GM21825 (cell line): ENCODE measurements around the gene PRM1.

Experiments
- ATAC-seq: cut with Tn5 transposase; IDR thresholded peaks from one replicate; pipeline ENCODE4 v1.9.1; 2021; ENCODE audit warnings: mild to moderate bottlenecking, moderate library complexity; ENCODE audit not compliant: unreplicated experiment

PRM1 gene

DNA sequence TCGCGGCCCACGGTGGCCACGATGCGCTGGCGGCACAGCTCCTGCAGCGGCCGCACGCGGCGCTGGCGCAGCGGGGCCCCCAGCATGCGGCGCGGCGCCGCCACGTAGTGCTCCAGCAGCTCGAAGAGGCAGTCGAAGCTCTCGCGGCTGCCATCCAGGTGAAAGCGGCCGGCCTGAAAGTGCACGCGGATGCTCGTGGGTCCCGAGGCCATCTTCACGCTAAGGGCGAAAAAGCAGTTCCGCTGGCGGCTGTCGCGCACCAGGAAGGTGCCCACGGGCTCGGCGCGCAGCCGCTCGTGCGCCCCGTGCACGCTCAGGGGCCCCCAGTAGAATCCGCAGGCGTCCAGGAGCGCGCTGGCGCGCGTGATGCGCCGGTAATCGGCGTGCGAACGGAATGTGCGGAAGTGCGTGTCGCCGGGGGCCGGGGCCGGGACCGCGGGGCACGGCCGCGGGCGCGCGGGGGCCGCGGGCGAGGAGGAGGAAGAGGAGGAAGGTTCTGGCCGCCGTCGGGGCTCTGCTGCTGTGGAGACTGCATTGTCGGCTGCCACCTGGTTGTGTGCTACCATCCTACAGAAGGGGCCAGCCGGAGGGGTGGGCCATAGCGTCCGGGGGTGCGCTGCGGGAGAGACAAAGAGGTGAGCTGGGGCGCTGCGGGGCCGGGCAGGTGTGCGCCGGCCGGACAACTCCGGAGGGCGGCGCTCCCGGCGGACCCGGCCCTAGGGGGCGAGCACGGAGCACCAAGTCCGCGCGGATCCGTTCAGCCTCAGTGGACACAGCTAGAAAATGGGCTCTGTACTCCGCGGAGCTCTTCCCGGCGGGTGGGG is 26.0 kb downstream of the PRM1 start:
- peak; percentile 0 for ATAC-seq

DNA sequence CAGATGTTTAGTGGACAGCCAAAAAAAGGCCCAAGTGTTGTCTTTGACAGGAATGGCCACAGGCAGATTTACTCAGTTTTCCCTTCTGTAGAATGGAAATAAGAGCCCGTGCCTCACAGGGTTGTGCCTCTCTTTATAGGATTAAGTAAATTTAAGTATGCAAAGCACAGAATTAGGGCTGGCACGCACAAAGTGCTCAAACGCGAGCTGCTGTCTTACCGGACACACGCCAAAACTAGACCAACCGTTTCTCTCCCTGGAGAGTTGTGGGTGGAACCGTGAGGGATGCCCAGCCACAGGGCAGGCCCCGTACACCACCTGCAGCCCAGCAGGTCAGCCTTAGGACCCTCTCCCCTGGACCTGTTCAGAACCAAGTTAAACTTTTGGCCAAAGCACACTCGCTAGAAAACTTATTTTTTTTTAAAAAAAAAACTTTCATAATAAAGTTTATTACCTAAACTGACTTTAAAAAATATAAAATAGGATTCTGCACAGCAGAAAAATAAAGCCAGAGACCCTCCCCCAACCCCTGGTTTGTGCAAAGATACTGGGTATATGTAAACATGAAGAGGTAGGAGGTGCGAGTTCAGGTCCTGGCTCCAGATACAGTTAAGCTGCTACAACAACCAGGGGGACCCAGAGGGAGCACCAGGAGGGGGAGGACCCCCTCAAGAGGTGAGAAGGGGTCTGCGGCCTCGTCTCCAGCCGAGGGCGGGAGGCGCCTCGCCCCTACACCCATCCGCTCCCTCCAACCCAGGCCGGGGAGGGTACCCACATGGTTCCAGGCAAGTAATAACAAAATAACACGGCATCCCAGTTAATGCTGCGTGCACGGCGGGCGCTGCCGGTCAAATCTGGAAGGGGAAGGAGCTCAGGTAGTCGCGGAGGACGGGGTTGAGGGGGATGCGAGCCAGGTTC is 26.9 kb downstream of the PRM1 start:
- no peak for ATAC-seq

DNA sequence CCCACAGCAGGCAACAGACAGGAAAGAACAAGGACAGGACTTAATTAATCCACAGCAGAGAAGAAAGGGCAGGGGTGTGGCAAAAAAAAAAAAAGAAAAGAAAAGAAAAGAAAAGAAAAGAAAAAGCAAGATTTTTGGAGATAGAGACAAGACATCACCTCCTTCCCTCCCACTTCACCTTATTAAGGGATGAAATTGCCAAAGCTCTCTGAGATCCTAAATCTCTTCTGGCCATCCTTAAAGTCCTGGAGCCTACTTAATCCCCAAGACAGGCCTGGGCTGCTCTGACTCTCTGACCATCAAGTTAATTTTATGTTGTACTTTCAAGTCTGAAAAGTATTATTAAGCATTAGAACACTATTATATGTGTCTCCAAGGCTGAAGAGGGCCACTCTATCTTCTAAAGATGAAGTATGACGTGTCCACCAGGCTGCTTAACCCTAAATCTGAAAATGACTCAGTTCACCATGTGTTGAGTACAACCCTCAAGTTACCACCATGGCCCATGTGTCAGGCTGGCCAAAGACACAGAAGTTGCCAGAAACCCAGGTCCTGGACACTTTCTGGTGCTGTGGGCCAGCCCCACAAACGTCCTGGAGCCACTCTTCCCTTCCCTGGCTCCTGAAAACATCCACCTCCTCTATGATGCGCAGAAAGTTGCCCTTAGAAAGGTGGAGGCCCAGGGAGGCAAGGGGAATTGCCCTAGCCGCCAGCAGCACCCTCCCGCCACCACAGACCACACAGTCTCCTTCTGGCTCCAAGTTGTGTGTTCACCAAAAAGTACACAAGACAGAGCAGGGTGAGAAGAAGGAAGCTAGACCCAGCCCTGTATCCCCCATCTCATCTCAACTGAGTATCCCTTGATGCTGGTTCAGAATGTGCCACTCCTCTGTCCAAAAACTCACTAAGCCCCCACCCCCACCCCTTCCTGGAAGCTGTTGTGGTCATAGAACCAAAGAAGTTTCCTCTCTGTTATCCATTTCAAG is 27.8 kb downstream of the PRM1 start:
- no peak for ATAC-seq

DNA sequence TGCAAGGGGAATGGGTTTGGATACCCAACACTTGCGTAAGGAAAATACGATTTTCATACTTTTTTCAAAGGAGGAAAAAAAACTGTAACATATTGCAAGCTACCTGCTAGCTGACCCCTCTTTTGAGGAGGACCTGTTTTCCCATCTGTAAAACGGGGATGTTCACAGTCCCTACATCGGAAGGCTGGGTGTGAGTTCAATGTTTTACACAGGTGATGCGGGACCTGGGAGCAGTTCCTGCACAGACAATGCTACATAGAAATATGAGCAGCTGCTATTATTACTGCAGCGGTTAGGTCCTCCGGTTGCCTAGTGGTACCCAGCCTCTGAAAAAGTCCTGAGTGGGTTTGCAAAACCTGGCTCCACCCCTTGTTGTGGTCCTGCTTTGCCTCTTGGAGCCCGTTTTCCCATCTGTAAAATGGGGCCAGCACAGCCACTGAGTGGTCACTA is 28.6 kb downstream of the PRM1 start:
- ATAC-seq: no peak

DNA sequence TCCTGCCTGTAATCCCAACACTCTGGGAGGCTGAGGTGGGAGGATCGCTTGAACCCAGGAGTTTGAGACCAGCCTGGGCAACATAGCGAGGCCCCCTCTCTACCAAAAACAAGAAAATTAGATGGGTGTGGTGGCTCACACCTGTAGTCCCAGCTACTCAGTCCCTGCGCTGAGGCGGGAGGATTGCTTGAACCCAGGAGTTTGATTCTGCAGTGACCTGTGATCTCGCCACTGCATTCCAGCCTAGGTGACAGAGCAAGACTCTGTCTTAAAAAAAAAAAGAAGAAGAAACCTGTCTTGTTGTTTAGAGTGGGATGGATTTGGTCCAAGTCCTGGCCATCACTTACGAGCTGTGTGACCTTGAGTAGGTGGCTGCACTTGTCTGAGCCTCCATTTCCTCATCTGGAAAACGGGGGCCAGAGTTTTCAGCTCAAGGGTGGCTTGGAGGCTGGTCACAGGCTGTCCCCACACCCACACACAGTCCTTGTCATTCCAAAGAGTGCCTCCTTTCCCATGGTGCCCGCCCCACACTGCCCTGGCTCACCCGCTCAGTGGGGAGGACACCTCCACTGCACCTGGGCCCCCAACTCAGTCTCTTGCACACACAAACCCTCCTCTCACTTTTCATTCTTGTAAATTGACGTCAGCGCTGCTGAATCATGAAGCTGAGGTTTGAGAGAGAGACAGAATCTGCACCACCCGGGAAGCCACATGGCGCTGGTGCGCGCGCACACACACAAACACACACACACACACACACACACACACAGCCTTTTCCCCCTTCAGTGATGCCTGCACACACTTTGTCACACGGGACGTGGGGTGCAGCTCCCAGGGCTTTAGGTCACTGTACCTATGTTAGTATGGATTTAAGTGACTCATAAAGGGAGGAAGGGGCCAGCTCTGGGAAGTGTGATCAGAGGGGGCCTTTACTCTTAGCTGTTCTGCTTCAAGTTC is 29.3 kb downstream of the PRM1 start:
- no peak for ATAC-seq

DNA sequence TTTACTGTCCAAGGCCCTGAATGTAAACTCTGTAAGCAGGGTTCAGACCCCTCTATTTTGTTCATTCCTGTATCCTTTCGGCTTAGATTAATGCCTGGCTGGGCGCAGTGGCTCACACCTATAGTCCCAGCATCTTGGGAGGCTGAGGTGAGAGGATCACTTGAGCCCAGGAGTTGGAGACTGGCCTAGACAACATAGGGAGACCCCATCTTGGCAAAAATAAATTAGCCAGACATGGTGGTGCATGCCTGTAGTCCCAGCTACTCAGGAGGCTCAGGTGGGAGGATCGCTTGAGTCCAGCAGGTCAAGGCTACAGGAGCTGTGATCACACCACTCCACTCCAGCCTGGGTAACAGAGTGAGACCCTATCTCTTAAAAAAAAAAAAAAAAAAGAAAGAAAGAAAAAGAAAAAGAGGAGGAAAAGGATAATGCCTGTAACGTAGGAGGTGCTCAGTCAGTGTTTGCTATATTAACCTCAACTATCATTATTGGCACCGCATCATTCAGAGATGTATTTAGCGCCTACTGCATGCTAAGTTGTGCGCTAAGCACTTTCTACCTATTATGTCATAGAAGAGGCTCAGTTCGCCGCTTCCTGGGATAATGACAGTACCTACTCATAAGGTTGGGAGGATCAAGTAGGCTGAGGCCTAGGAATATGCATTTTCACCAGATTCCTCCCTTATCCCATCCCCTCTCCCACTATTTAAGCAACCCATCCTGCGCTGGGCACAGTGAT is 30.2 kb downstream of the PRM1 start:
- no peak for ATAC-seq

DNA sequence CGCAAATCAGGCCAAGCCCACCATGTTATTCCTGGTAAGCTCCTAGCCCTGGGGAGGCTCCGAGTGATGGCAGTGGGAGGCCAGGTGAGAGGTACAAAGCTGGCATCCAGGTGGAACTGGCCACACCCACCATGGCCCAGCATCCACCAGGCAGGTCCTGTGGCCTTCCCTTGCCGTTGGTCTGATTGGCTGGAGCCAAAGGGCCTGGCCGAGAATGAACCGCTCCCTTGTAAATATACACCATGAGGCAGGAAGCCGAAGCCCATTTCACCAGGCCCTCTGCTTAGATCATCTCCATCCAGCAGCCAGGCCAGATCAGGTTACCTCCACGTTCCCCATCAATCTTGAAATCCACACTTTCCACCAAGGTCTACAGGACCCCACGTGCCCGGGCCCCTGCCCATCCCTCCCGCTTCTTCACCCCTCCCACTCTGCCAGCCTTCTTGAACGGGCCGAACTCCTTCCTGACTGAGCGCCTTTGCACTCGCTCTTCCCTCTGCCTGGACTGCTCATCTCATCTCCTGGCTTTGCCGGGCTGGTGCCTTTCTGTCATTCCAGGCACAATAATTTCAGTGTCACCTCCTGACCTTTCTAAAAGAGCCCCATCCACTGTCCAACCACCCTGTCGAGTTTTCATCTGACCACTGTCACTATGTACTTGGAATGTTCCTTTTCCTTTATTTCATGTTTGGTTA is 30.9 kb downstream of the PRM1 start:
- ATAC-seq: no peak

DNA sequence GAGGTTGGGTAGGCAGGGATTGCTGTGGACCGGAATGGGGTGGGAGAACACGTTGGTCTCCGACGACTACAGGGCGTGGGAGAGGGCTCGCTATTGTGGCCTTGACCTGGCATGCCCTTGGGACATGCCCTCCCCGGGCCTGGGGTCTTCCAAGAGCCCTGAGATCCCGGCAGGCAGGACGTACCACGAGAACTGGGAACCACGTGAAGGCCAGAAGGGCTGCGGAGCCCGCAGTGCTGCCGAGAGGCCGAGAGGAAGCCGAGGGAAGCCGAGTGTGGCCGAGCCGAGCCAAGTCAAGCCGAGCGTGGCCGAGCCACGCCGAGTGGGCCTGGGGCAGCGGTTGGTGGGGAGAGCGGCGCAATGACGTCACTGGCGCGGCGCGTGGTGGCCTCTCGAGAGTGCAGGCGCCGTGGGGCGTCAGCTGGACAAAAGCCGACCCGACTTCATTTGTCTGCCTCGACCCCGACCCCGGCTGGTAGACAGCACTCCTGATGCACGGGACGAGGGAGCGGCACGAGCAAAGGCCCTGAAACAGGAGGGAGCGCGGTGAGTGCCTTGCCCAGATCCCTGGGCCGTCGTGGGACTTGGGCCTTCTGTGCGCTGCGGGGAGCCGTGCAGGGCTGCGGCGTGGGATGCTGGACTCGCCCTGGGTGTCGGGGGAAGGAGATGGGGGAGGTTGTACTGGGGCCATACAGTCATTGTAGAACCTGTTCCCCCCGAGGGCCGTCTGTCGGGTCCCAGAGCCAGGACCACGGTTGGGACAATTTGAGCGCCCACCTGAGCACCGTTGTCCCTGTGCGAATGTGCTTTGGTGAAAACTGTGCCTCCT is 31.7 kb downstream of the PRM1 start:
- ATAC-seq: no peak

DNA sequence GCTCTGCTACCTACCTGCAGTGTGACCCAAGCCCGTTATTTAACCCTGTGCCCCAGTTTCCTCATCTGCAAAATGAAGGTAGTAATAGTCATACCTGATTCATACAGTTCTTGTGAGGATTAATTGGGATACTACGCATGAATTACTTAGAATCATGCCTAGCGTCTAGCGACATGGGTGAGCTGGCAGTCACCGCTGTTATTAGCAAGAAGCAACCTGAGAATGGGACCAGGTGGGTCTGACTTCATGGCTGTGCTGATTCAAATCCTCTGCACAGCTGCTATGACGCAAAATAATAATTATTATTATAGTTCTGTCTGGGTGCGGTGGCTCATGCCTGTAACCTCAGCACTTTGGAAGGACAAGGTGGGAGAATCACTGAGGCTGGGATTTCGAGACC is 33.0 kb downstream of the PRM1 start:
- ATAC-seq: no peak

DNA sequence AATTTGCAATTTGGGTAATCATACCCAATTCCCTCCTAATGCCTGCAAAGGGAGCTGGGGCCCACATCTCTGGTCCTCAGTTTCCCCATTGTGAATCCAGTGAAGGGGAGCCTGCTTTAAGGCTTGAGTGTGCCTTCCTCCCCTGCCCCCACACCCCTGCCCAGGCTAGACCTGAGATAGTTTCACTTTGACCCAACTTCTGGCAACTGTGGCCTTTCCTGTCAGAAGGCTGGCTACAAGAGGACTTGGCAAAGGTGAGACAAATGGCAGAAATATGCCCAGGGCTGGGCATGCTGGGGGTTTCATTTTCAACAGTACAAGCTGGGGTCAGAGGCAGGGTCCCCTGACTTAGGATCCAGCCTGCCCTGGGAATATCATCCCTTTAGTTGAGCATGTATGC is 35.1 kb downstream of the PRM1 start:
- ATAC-seq: no peak

DNA sequence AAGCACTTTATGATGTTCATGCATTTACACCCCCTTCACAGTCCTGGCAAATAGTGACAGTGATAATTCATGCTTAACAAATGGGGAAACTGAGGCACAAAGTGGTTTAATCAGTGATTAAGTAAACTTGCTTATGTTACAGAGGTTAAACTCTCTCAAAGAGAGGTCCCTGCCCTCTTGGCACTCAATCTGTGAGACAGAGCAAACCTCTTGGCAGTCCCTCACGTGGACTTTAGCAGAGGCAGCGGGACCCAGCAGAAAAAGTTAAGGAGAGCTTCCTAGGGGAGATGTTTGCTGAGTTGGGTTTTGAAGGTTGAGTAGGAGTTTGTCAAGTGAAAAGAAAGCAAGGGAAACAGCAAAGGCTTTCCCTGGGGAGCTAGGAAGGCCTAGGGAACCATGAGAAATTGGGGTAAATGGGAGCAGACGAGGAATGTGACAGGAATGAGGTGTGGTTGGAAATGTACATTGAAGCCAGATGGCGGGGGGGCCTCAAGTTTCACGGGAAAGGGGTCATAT is 35.9 kb downstream of the PRM1 start:
- ATAC-seq: no peak

DNA sequence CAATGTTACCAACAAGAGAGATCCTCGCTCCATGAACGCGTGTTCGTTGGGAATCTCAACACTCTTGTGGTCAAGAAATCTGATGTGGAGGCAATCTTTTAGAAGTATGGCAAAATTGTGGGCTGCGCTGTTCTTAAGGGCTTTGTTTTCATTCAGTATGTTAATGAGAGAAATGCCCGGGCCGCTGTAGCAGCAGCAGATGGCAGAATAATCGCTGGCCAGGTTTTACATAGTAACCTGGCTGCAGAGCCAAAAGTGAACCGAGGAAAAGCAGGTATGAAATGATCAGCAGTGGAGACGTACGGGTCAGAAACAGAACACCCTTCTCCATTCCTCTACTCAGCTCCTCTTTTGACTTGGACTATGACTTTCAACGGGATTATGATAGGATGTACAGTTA is 38.5 kb downstream of the PRM1 start:
- no peak for ATAC-seq

DNA sequence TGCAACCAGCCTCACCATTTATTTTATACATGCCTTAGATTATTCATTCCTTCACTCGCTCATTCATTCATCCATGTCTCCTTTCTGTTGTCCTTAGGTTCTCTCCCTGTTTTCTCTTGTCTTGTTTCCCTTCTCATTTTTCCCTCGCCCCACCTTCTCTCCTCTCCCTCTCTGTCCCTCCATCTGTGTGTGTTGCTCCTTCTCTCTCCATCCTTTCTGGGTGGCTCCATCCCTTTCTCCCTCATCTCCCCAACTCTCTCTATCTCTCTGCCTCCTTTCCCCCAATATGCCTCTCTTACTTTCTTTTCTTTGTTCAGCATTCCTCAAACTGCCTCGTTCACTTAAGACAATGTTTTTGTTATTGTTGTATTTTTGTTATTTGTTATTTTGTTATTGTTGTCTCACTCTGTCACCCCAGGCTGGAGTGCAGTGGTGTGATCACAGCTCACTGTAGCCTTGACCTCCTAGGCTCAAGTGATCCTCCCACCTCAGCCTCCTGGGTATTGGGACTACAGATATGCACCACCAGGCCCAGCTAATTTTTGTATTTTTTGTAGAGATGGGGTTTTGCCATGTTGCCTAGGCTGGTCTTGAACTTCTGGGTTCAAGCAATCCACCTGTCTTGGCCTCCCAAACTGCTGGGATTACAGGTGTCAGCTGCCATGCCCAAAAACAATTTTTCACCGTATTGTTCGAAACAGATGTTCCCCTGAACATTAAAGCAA is 39.5 kb downstream of the PRM1 start:
- ATAC-seq: no peak

DNA sequence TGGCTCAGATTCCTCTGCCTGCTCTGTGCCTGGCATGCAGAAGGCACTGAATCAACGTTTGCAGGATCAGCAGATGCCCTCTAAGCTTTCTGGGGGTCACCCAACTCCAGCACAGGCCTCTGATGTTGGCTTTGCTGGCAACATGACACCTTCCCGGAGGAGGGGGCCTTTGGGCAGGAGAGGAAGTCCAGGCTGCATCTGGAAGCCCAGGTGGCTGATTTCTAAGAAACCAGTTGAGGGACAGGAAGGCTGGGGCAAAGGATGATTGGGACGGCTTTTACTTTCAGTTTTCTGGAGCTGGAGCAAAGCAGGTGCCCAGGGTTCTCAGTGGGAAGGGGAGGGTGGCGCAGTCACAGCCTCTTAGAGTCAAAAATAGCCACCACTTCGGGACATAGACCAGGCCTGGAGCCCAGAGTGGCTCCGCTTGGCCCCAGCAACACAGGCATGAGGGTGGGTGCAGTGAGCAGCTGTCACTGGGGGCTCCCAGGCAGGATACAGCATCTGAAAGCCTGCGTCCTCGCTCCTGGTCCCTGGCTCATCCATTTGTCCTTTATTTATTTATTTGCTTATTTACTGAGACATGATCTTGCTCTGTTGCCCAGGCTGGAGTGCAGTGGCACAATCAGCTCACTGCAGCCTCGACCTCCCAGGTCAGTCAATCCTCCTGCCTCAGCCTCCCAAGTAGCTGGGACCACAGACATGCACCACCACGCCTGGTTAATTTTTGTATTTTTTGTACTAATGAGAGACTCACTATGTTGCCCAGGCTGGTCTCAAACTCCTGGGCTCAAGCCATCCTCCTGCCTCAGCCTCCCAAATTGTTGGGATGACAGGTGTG is 40.3 kb downstream of the PRM1 start:
- no peak for ATAC-seq
